HG02970 (cell line): ENCODE data around the gene SLC27A3.

ENCODE experiments used
- ATAC-seq: cut with Tn5 transposase; IDR thresholded peaks from one replicate; pipeline ENCODE4 v1.9.1; 2021; ENCODE audit warnings: mild to moderate bottlenecking, moderate library complexity, moderate number of reproducible peaks; ENCODE audit not compliant: unreplicated experiment, low FRiP score

The SLC27A3 gene

GRCh38 chr1:153796786-153797659 lies 21.8 kb downstream of the SLC27A3 start:
- no peak for ATAC-seq

GRCh38 chr1:153798468-153798780 lies 23.2 kb downstream of the SLC27A3 start:
- ATAC-seq, result no peak

DNA sequence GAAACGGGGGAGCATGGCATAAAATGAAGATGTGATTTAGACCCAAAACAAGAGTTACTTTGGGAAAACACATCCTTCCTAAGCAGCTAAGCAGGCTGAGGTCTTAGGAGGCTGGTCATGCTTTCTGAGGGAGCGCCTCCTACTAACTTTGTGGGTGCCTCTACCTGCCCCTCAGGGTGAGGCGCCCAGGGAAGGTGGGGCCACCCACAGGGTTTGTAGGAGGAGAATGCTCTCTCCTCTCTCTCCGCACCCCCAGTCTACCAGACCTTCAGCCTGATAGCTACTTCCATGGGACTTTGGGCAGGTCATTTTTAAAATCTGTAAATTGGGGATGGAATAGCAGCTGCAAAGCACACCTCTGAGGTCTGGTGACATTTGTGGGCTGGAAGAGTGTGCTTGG lies 23.8 kb downstream of the SLC27A3 start:
- no peak for ATAC-seq

DNA sequence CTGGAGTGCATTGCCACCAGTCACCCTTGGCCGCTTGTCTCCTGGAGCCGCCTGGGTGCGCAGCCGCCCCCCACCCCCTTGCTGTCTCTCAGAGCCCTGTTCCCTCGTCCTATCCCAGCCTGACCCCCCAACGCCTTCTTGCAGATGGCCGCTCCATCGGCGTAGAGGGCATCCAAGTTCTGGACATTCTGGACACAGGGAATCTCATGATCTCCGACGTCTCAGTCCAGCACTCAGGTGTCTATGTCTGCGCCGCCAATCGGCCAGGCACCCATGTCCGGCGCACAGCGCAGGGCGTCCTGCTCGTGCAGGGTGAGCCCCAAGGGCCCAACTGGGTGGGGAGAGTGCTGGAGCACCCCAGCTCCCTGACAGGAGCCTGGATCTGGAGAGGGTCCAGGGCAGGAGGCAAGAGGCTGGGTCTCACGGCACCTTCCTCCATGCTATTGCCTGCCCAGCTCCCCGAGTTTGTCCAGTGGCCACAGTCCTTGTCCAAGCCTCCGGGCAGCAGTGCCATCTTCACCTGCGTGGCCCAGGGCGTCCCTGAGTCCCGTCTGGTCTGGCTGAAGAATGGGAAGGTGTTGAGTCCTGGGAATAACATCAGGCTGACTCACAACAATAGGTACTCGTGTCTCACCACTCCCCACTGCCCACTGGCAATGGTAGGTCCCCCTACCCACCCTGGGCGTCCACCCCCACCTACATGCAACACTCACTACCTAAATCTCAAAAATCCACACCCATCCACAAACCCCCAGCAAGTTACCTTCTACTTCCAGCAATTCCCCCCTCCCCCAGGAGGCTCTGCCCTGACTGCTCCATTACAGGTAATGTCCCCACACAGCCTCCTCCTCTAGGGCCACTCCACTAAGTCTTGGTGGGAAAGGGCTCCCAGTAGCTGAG lies 24.6 kb downstream of the SLC27A3 start:
- ATAC-seq, result no peak

- ATAC-seq, result no peak
Measured at GRCh38 chr1:153800516-153800915, 25.3 kb downstream of the SLC27A3 start.

GRCh38 chr1:153801028-153801625 lies 25.9 kb downstream of the SLC27A3 start:
- ATAC-seq, result no peak

GRCh38 chr1:153801786-153802697 lies 26.8 kb downstream of the SLC27A3 start:
- ATAC-seq, result no peak

GRCh38 chr1:153803470-153804056 lies 28.4 kb downstream of the SLC27A3 start:
- ATAC-seq, result no peak

DNA sequence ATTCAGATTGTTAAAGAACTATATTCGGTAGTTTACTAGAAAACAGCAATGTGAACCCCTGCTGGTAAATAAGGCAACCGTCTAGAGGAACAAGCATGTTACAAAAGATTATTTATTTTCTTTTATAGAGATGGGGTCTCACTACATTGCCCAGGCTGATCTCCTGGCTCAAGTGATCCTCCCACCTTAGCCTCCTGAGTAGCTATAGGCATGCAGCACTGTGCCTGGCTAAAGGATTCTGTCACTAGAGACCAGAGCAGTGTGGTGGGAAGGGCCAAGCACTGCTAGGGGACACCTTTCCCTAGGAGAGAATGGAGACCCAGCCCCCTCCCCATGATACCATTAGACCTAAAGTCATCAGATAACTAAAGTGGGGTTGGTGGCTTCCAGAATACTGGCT lies 28.9 kb downstream of the SLC27A3 start:
- no peak for ATAC-seq

GRCh38 chr1:153805042-153805745 lies 30.0 kb downstream of the SLC27A3 start:
- peak; percentile 88 for ATAC-seq

- no peak for ATAC-seq
Measured at GRCh38 chr1:153805886-153806719, 30.9 kb downstream of the SLC27A3 start.

DNA sequence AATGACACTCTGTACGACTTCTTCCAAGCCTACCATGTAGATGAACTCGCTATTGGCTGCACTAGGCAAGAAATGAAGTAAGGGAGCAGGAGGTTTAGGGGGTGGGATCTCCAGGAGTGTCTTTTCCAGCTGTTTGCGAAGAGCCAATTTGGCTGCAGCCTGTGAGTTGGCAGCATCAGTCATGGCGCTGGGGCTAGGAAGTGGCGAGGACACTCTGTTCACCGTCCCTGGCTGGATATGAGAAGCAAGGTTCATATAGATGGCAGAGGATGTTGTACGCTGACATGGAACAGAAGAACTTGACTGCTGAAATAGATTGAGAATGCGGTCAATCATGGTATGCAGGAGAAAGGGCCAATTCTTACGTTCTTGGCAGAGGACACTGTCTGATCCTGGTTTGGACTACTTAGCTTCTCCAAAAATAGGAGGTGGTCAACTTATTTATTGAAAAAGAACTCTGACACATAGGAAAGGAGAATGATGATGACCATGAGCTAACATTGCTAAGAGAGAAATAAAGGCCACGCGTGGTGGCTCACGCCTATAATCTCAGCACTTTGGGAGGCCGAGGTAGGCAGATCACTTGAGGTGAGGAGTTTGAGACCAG lies 41.2 kb downstream of the SLC27A3 start:
- ATAC-seq, result no peak

- ATAC-seq, result no peak
Measured at GRCh38 chr1:153818876-153819275, 43.7 kb downstream of the SLC27A3 start.

- no peak for ATAC-seq
Measured at GRCh38 chr1:153827168-153827964, 52.2 kb downstream of the SLC27A3 start.
